Measurements from ENCODE around the gene TNPO3.

The TNPO3 gene

DNA sequence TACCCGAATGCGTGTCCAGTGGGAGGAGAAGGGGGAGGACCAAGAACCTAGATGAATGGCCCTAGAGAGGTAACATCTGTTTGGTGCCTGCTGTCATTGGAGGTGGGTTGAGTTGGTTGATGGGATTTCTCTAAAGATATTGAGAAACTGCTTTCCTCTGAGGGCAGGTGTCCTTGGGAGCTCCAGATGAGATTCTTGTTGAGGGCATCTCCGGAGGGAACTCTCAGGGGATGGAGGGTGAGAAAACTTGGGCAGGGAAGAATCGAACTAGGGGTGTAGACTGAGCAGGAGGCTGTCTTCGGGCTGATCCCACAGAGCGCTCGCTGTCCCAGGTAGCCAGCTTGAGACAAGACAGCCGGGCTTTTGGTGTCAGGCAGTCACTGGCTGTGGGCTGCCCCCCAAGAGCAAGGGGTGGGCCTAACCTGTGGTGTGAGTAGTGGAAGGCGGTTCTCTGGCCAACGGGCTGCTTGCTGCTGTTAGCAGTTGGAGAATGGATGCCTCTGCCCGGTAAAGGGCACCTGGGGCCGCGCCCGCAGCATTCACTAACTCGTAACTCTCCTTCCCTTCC, 113.5 kb downstream of the TNPO3 start:
- TF ChIP-seq CTCF (IDR thresholded peaks at IDR 0.05; ENCODE audit: low read depth, low read length): no peak
- DNase-seq (ENCODE audit: extremely low read depth, low read depth): no peak

DNA sequence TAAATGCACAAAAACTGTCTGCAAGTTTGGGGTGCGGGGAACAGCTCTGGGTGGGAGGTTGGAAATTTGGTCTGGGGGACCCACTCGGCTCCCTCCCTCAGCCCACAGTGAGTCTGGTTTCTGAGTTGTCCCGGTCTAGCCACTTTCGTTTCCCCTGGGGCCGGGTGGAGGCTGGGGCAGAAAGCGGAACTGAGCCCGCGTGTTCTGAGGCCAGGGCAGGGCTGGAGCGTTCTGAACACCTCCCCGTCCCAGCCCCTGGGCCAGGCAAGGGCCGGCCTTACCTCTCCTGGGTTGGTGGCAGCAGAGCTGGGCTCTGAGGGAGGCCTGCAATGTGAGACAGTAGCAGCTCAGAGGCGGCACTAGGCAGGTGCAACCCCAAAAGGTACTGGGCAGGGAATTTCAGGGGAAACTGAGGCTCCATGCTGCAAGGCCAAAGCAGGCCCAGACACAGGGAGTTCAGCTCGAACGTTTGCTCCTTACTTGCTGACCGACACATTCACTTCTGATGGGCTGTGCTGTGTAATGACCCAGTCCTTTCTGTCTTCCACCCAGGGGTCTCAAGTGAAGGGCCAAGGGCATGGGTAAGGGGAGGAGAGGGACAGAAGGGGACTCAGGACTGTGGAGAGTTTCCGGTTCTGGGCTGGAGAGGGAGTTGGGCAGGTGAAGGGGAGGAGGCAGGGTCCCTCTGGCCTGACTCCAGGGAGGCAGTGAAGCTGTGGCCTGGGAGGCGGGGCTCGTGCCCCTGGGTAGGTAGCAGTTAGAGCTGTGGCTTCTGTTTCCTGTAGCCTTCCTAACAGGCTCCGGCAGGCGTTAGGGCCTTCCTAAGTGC, 114.2 kb downstream of the TNPO3 start:
- no peak for TF ChIP-seq CTCF (IDR thresholded peaks at IDR 0.05; ENCODE audit: low read depth, low read length)
- DNase-seq (ENCODE audit: extremely low read depth, low read depth): no peak

GRCh38 chr7:128939861-128940410, 115.0 kb downstream of the TNPO3 start:
- no peak for TF ChIP-seq CTCF (IDR thresholded peaks at IDR 0.05; ENCODE audit: low read depth, low read length)
- no peak for DNase-seq (ENCODE audit: extremely low read depth, low read depth)

GRCh38 chr7:128939075-128939860, 115.6 kb downstream of the TNPO3 start:
- no peak for TF ChIP-seq CTCF (IDR thresholded peaks at IDR 0.05; ENCODE audit: low read depth, low read length)
- DNase-seq (ENCODE audit: extremely low read depth, low read depth): no peak

GRCh38 chr7:128938544-128939074, 116.3 kb downstream of the TNPO3 start:
- no peak for DNase-seq (ENCODE audit: extremely low read depth, low read depth)
- TF ChIP-seq CTCF (IDR thresholded peaks at IDR 0.05; ENCODE audit: low read depth, low read length): no peak

GRCh38 chr7:128937647-128938543, 117.0 kb downstream of the TNPO3 start, which contains the start of gene IRF5:
Gene IRF5, plus strand, starts transcription at chr7:128937927. Its CDS starts 4,155 bp downstream, at chr7:128942082.
- no peak for DNase-seq (ENCODE audit: extremely low read depth, low read depth)
- TF ChIP-seq CTCF (IDR thresholded peaks at IDR 0.05; ENCODE audit: low read depth, low read length): no peak

Data from AG09319 (cell line).